H9 (cell line): ENCODE data around the gene TXLNB. TPM values are rescaled to one million over a fixed set of nuclear protein-coding genes. Genes with fewer than 3 reads are reported as not detected.

Experiments used
- DNase-seq: peaks from one replicate; pipeline ENCODE4 v3.0.0-alpha.2; 2017
- H2AFZ ChIP-seq: one replicate; pipeline ENCODE4 v1.6.1; 2013; ENCODE audit warnings: mild to moderate bottlenecking, low read length, control low read depth, moderate library complexity
- H2AK5ac ChIP-seq: 2 replicates; pipeline ENCODE4 v1.6.1; 2013; ENCODE audit warnings: low read length, control low read depth, mixed read lengths; ENCODE audit not compliant: insufficient read length
- H2BK120ac ChIP-seq: one replicate; pipeline ENCODE4 v1.6.1; 2013; ENCODE audit warnings: low read depth, mild to moderate bottlenecking, low read length, control low read depth, inconsistent platforms; ENCODE audit not compliant: poor library complexity, severe bottlenecking
- H2BK12ac ChIP-seq: 2 replicates; pipeline ENCODE4 v1.6.1; 2013; ENCODE audit warnings: low read length, control low read depth, mixed read lengths, low read depth; ENCODE audit not compliant: insufficient read length
- H2BK15ac ChIP-seq: 2 replicates; pipeline ENCODE4 v1.6.1; 2013; ENCODE audit warnings: low read depth, low read length, control low read depth
- H2BK20ac ChIP-seq: one replicate; pipeline ENCODE4 v1.6.1; 2013; ENCODE audit warnings: low read depth, mild to moderate bottlenecking, low read length, control low read depth, inconsistent platforms; ENCODE audit not compliant: poor library complexity, severe bottlenecking
- H2BK5ac ChIP-seq: 2 replicates; pipeline ENCODE4 v1.6.1; 2013; ENCODE audit warnings: low read length, control low read depth, mixed read lengths; ENCODE audit not compliant: insufficient read length
- H3K14ac ChIP-seq: 2 replicates; pipeline ENCODE4 v1.6.1; 2013; ENCODE audit warnings: low read length, control low read depth; ENCODE audit not compliant: insufficient read depth
- H3K18ac ChIP-seq: 2 replicates; pipeline ENCODE4 v1.6.1; 2013; ENCODE audit warnings: low read depth, mild to moderate bottlenecking, mixed read lengths, low read length, control low read depth; ENCODE audit not compliant: insufficient read length
- H3K23ac ChIP-seq: 2 replicates; pipeline ENCODE4 v1.6.1; 2013; ENCODE audit warnings: low read length, control low read depth, mixed read lengths, low read depth; ENCODE audit not compliant: insufficient read length
- H3K23me2 ChIP-seq: 2 replicates; pipeline ENCODE4 v1.6.1; 2013; ENCODE audit warnings: low read depth, mild to moderate bottlenecking, mixed read lengths, low read length, control low read depth; ENCODE audit not compliant: insufficient read length, poor library complexity, severe bottlenecking
- H3K27ac ChIP-seq: 2 replicates; pipeline ENCODE4 v1.5.1; 2013; ENCODE audit warnings: low read length, control low read depth, mixed read lengths, low read depth; ENCODE audit not compliant: insufficient read length
- H3K27me3 ChIP-seq: 2 replicates; pipeline ENCODE4 v1.6.1; 2013; ENCODE audit warnings: low read length, control low read depth, inconsistent platforms; ENCODE audit not compliant: insufficient read depth
- H3K4ac ChIP-seq: 2 replicates; pipeline ENCODE4 v1.6.1; 2013; ENCODE audit warnings: low read depth, mild to moderate bottlenecking, control low read depth, inconsistent platforms, low read length, moderate library complexity
- H3K4me1 ChIP-seq: 2 replicates; pipeline ENCODE4 v1.6.1; 2013; ENCODE audit warnings: low read length, control low read depth, inconsistent platforms; ENCODE audit not compliant: insufficient read depth
- H3K4me2 ChIP-seq: 2 replicates; pipeline ENCODE4 v1.6.1; 2013; ENCODE audit warnings: low read length, control low read depth, mixed read lengths; ENCODE audit not compliant: insufficient read length, insufficient read depth
- H3K56ac ChIP-seq: 2 replicates; pipeline ENCODE4 v1.6.1; 2013; ENCODE audit warnings: low read depth, mild to moderate bottlenecking, mixed read lengths, low read length, control low read depth; ENCODE audit not compliant: insufficient read length
- H3K79me1 ChIP-seq: 2 replicates; pipeline ENCODE4 v1.6.1; 2013; ENCODE audit warnings: low read depth, mild to moderate bottlenecking, moderate library complexity, low read length, control low read depth, inconsistent platforms; ENCODE audit not compliant: insufficient read depth, poor library complexity, severe bottlenecking
- H3K79me2 ChIP-seq: 2 replicates; pipeline ENCODE4 v1.6.1; 2013; ENCODE audit warnings: low read length, control low read depth, inconsistent platforms; ENCODE audit not compliant: insufficient read depth
- H3K9ac ChIP-seq: 2 replicates; pipeline ENCODE4 v1.6.1; 2013; ENCODE audit warnings: low read length, control low read depth, mixed read lengths; ENCODE audit not compliant: insufficient read length; ENCODE audit errors: extremely low read depth
- H3K9me3 ChIP-seq: one replicate; pipeline ENCODE4 v1.6.1; 2013; ENCODE audit warnings: low read depth, low read length, inconsistent platforms; ENCODE audit not compliant: control insufficient read depth
- H3T11ph ChIP-seq: one replicate; pipeline ENCODE4 v1.6.1; 2013; ENCODE audit warnings: mild to moderate bottlenecking, low read length, control low read depth, inconsistent platforms
- H4K20me1 ChIP-seq: one replicate; pipeline ENCODE4 v1.6.1; 2013; ENCODE audit not compliant: control insufficient read depth, insufficient read length, insufficient read depth
- H4K5ac ChIP-seq: 2 replicates; pipeline ENCODE4 v1.6.1; 2013; ENCODE audit warnings: low read depth, mild to moderate bottlenecking, mixed read lengths, low read length, control low read depth; ENCODE audit not compliant: insufficient read length
- H4K8ac ChIP-seq: replicated peaks from 2 replicates; pipeline ENCODE4 v1.6.1; 2013; ENCODE audit warnings: low read length, control low read depth, mixed read lengths, low read depth; ENCODE audit not compliant: insufficient read length
- H4K91ac ChIP-seq: 2 replicates; pipeline ENCODE4 v1.6.1; 2013; ENCODE audit warnings: low read depth, mild to moderate bottlenecking, moderate library complexity, mixed read lengths, low read length, control low read depth; ENCODE audit not compliant: insufficient read length
- H3K27ac Mint-ChIP-seq, 3 experiments: 2 replicates in 2 of 3; 3 replicates in 1 of 3; pipeline ENCODE4 v1.8.0; 2020 to 2021; ENCODE audit warnings: mixed read lengths in 3 of 3, mild to moderate bottlenecking in 1 of 3, moderate library complexity in 1 of 3
- H3K27me3 Mint-ChIP-seq: 2 replicates; pipeline ENCODE4 v1.8.0; 2021; ENCODE audit warnings: low read depth, mild to moderate bottlenecking, moderate library complexity, mixed read lengths
- H3K36me3 Mint-ChIP-seq, 3 experiments: 2 replicates in 2 of 3; 3 replicates in 1 of 3; pipeline ENCODE4 v1.8.0; 2020 to 2021; ENCODE audit warnings: low read depth in 3 of 3, mixed read lengths in 3 of 3; ENCODE audit not compliant: insufficient read depth in 1 of 3
- H3K4me1 Mint-ChIP-seq, 2 experiments: 2 replicates each; pipeline ENCODE4 v1.8.0; 2020; ENCODE audit warnings: mixed read lengths in 2 of 2
- H3K4me3 Mint-ChIP-seq, 2 experiments: 2 replicates in 1 of 2; 3 replicates in 1 of 2; pipeline ENCODE4 v1.8.0; 2020 to 2021; ENCODE audit warnings: mild to moderate bottlenecking in 2 of 2, mixed read lengths in 2 of 2, moderate library complexity in 1 of 2
- H3K9me3 Mint-ChIP-seq, 2 experiments: 2 replicates in 1 of 2; 3 replicates in 1 of 2; pipeline ENCODE4 v1.8.0; 2020; ENCODE audit warnings: mild to moderate bottlenecking in 2 of 2, mixed read lengths in 2 of 2, moderate library complexity in 1 of 2
- WGBS: extraction: QIAGEN DNeasy Blood & Tissue Kit; methylation state at CpG from one replicate; pipeline ENCODE4 v1.1.7; 2013; ENCODE audit warnings: missing lambda C conversion rate, low lambda C conversion rate, mixed read lengths; ENCODE audit not compliant: insufficient read length; ENCODE audit errors: extremely low coverage; 5-methylcytosine and 5-hydroxymethylcytosine counted together
- total RNA-seq: library from RNA; stranded (reverse); gene quantifications from 2 replicates; pipeline ENCODE4 v1.2.1, GENCODE V29; 2021
- TF ChIP-seq, protein P1 (sequence below): fragments of 200-600 bp; sonication (generic); conservative IDR thresholded peaks from 3 replicates; pipeline ENCODE4 v1.8.0; 2021; ENCODE audit warnings: antibody characterized with exemption, mild to moderate bottlenecking

TXLNB gene
- total RNA-seq, 1 experiment from 2014 or later = 0.04 TPM

DNA sequence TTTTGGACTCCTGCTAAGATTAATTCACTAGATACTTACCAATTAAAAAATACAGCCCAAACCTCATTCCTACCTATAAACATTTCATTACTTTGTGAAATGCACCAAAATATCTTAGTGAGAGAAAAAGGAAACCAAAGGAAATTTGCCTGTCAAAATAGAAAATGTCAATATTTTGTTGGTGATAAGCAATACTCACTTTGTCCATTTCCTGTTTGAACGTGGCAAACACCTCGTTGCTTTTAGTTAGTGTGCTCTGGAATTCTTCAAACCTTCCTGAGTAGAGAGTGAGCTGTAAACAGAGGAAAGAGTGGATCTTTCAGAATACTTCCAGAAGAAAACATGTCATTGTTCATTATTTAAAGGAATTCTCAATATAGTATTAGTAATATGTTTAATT lies 44.2 kb downstream of the TXLNB start:
- Histone ChIP-seq H2AK5ac (no peak overlapping the region), H3T11ph (no peak overlapping the region), H4K91ac (no peak overlapping the region), H3K27me3 (no peaks in the 10 kb centered on the region), H4K5ac (no peak overlapping the region), H3K4me1 (no peaks in the 10 kb centered on the region), H3K9me3 (no peaks in the 10 kb centered on the region), H2BK120ac (no peak overlapping the region), H3K18ac (no peak overlapping the region), H2BK12ac (no peak overlapping the region), H2BK20ac (no peak overlapping the region), H3K79me1 (no peaks in the 10 kb centered on the region), H2BK5ac (no peak overlapping the region), H4K20me1 (no peaks in the 10 kb centered on the region), H3K4ac (no peak overlapping the region), H3K23ac (no peak overlapping the region), H3K79me2 (no peaks in the 10 kb centered on the region), H3K14ac (no peak overlapping the region), H2BK15ac (no peak overlapping the region), H2AFZ (no peak overlapping the region), H3K56ac (no peak overlapping the region), H3K4me2 (no peak overlapping the region), H3K27ac (no peak overlapping the region), H3K9ac (no peak overlapping the region), H4K8ac (no peak overlapping the region), H3K23me2 (no peaks in the 10 kb centered on the region)
- TF ChIP-seq, protein P1, sequence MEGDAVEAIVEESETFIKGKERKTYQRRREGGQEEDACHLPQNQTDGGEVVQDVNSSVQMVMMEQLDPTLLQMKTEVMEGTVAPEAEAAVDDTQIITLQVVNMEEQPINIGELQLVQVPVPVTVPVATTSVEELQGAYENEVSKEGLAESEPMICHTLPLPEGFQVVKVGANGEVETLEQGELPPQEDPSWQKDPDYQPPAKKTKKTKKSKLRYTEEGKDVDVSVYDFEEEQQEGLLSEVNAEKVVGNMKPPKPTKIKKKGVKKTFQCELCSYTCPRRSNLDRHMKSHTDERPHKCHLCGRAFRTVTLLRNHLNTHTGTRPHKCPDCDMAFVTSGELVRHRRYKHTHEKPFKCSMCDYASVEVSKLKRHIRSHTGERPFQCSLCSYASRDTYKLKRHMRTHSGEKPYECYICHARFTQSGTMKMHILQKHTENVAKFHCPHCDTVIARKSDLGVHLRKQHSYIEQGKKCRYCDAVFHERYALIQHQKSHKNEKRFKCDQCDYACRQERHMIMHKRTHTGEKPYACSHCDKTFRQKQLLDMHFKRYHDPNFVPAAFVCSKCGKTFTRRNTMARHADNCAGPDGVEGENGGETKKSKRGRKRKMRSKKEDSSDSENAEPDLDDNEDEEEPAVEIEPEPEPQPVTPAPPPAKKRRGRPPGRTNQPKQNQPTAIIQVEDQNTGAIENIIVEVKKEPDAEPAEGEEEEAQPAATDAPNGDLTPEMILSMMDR = no peak
- H3K9me3 Mint-ChIP-seq = no peaks in the 10 kb centered on the region
- peaks cover 0 to 4% of the 10 kb centered on the region in 2 experiments; a peak in 2 of 4 replicates for H3K4me1 Mint-ChIP-seq
- DNase-seq = no peak
- no peak overlapping the region for H3K4me3 Mint-ChIP-seq
- WGBS = no CpG with 5 or more reads among the region's 2 CpGs
- no peak overlapping the region for H3K27ac Mint-ChIP-seq
- H3K36me3 Mint-ChIP-seq = no peaks in the 10 kb centered on the region
- H3K27me3 Mint-ChIP-seq = no peaks in the 10 kb centered on the region
